SU-DHL-6 (cell line): Measurements from ENCODE around the gene PFKM.

Experiments
- H2AFZ ChIP-seq: fragments of 200-600 bp; sonication (generic); 2 replicates; pipeline ENCODE4 v1.6.1; 2014; ENCODE audit warnings: low read depth, mild to moderate bottlenecking, moderate library complexity, mixed read lengths, antibody characterized with exemption, low read length; ENCODE audit not compliant: severe bottlenecking
- H3F3A ChIP-seq: fragments of 200-600 bp; shearing (Covaris generic); 2 replicates; pipeline ENCODE4 v1.6.0; 2016; ENCODE audit warnings: antibody characterized with exemption, mild to moderate bottlenecking; ENCODE audit not compliant: insufficient read depth
- H3K27ac ChIP-seq: fragments of 200-600 bp; sonication (generic); 2 replicates; pipeline ENCODE4 v1.5.1; 2016; ENCODE audit warnings: low read depth, mild to moderate bottlenecking, low read length, moderate library complexity, mixed read lengths
- H3K27me3 ChIP-seq: fragments of 200-600 bp; sonication (generic), shearing (Covaris generic); 2 replicates; pipeline ENCODE4 v1.6.0; 2014; ENCODE audit warnings: mild to moderate bottlenecking, low read length
- H3K36me3 ChIP-seq: fragments of 200-600 bp; sonication (generic); 2 replicates; pipeline ENCODE4 v1.6.1; 2014; ENCODE audit warnings: mild to moderate bottlenecking, low read length, mixed read lengths
- H3K4me2 ChIP-seq: fragments of 300-600, 200-600 bp; shearing (Covaris generic), sonication (generic); 2 replicates; pipeline ENCODE4 v1.6.0; 2014; ENCODE audit warnings: low read length, low read depth, mild to moderate bottlenecking; ENCODE audit not compliant: poor library complexity, severe bottlenecking
- H3K4me3 ChIP-seq: fragments of 200-600 bp; sonication (generic); 2 replicates; pipeline ENCODE4 v1.5.1; 2014; ENCODE audit warnings: antibody characterized with exemption, low read length, mild to moderate bottlenecking, mixed read lengths; ENCODE audit not compliant: insufficient read depth, poor library complexity, severe bottlenecking
- H3K79me2 ChIP-seq: fragments of 200-600 bp; sonication (generic); 2 replicates; pipeline ENCODE4 v1.6.1; 2014; ENCODE audit warnings: mild to moderate bottlenecking, low read length, moderate library complexity; ENCODE audit not compliant: insufficient read depth
- H3K9ac ChIP-seq: fragments of 200-600 bp; sonication (generic); 2 replicates; pipeline ENCODE4 v1.7.0; 2014; ENCODE audit warnings: mild to moderate bottlenecking, low read length
- H3K9me2 ChIP-seq: fragments of 200-600 bp; sonication (generic); replicated peaks from 2 replicates; pipeline ENCODE4 v1.6.1; 2014; ENCODE audit warnings: low read length; ENCODE audit not compliant: insufficient read depth
- H3K9me3 ChIP-seq: fragments of 200-600 bp; sonication (generic); 2 replicates; pipeline ENCODE4 v1.6.1; 2014; ENCODE audit warnings: low read length, mixed read lengths; ENCODE audit not compliant: insufficient read depth
- H4K20me1 ChIP-seq: fragments of 200-600 bp; sonication (generic); 2 replicates; pipeline ENCODE4 v1.6.1; 2014; ENCODE audit warnings: low read depth, mild to moderate bottlenecking, antibody characterized with exemption, low read length, moderate library complexity, mixed read lengths
- EZH2phosphoT487 ChIP-seq: fragments of 200-600 bp; sonication (generic), shearing (Covaris generic); conservative IDR thresholded peaks from 2 replicates; pipeline ENCODE4 v1.6.1; 2018; ENCODE audit warnings: mild to moderate bottlenecking, antibody characterized with exemption, low read length, moderate library complexity, mixed read lengths
- TF ChIP-seq, protein P1 (sequence below): fragments of 200-600 bp; sonication (generic); IDR thresholded peaks from one replicate; pipeline ENCODE4 v1.5.1; 2017; ENCODE audit warnings: antibody characterized with exemption, mild to moderate bottlenecking, low read length, moderate library complexity; ENCODE audit not compliant: insufficient read depth, poor library complexity, severe bottlenecking

The PFKM gene

DNA sequence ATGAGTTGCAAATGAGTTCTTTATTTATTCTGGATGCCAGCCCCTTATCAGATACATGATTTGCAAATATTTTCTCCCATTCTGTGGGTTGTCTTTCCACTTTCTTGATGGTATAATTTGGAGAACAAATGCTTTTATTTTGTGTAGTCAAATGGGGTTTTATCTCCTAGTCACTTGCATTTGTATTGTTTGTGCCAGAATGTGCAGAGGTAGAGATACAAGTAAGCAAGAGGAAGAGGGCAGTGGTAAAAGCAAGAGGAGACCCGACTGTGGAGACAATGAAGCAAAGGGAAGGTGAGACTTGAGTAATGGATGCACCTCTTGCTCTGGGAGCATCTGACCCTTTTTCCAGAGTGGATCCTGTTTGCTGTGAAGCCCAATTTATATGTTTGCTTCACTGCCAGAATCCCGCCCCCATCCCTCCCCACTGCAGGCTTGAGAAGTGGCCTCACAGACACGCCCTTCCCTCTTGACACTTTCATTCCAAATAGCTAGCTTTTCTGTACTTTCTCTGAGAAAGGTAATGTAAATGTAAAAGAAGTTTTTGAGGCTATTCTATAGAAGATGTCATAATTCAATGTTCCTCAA, 786 bp upstream of the PFKM start:
- Histone ChIP-seq H3K27ac (no peak overlapping the region), H2AFZ (peak overlapping the region; percentile 91), H3F3A (peaks cover 5% of the 10 kb centered on the region), H4K20me1 (no peaks in the 10 kb centered on the region), H3K9me3 (no peaks in the 10 kb centered on the region), H3K4me3 (no peak overlapping the region), H3K36me3 (no peaks in the 10 kb centered on the region; the same call in 1 of the 2 replicates), H3K9ac (peak overlapping the region; percentile 71), H3K79me2 (peaks cover 21% of the 10 kb centered on the region), H3K27me3 (no peaks in the 10 kb centered on the region), H3K9me2 (no peaks in the 10 kb centered on the region), H3K4me2 (peak overlapping the region; percentile 92)
- TF ChIP-seq EZH2phosphoT487: no peak

DNA sequence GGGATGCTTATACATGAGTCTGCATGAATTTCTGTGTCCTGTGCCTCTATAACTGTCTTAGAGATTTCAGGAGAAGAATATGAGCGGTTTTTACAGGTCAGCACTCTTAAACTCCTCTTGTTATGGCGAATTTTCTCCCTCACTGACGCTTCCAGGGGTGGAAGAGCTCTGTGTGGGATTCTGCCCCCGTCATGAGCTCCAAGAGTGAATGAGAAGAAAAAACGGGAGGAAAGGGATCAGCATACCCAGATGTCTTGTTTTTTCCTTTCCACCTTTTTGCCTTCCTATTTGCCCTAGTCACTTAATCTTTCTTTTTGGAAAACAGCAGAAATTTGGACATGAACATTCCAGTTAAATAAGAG, 651 bp downstream of the PFKM start:
- H3K27ac ChIP-seq: 0 out of 2 replicates have a peak overlapping the region, but pooled peaks have one; percentile 2
- no peaks in the 10 kb centered on the region for H3K9me2 ChIP-seq
- TF ChIP-seq EZH2phosphoT487: no peak
- TF ChIP-seq, protein P1, sequence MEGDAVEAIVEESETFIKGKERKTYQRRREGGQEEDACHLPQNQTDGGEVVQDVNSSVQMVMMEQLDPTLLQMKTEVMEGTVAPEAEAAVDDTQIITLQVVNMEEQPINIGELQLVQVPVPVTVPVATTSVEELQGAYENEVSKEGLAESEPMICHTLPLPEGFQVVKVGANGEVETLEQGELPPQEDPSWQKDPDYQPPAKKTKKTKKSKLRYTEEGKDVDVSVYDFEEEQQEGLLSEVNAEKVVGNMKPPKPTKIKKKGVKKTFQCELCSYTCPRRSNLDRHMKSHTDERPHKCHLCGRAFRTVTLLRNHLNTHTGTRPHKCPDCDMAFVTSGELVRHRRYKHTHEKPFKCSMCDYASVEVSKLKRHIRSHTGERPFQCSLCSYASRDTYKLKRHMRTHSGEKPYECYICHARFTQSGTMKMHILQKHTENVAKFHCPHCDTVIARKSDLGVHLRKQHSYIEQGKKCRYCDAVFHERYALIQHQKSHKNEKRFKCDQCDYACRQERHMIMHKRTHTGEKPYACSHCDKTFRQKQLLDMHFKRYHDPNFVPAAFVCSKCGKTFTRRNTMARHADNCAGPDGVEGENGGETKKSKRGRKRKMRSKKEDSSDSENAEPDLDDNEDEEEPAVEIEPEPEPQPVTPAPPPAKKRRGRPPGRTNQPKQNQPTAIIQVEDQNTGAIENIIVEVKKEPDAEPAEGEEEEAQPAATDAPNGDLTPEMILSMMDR: no peak
- peaks cover 5% of the 10 kb centered on the region for H3F3A ChIP-seq
- peak overlapping the region; percentile 85 for H3K4me3 ChIP-seq
- H3K4me2 ChIP-seq: peak overlapping the region; percentile 92
- peak overlapping the region; percentile 71 for H3K9ac ChIP-seq
- H3K27me3 ChIP-seq: no peaks in the 10 kb centered on the region
- peaks cover 21% of the 10 kb centered on the region for H3K79me2 ChIP-seq
- H4K20me1 ChIP-seq: no peaks in the 10 kb centered on the region
- H3K36me3 ChIP-seq: no peaks in the 10 kb centered on the region; the same call in 1 of the 2 replicates
- no peaks in the 10 kb centered on the region for H3K9me3 ChIP-seq
- H2AFZ ChIP-seq: peak overlapping the region; percentile 91

DNA sequence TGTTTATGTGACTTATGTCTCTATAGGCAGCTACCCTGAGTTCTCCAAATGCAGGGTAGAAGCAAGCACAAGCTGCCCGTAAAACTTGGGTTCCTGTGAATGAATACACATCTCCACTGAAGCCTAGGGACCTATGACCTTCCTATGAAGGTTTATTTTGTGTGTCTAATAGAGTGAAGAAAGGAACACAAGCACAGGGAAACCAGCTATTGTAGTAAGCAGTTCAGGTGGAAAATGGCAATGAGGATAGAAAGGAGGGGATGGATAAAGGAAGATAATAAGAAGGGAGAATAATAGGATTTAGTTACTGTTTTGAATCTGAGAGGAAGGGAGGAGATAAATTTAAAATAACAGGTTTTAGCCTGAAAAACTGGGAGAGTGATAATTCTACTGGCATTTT, 2.4 kb downstream of the PFKM start:
- Histone ChIP-seq H3K9ac (no peak overlapping the region), H3K27me3 (no peaks in the 10 kb centered on the region), H2AFZ (no peak overlapping the region), H3K4me3 (no peak overlapping the region), H3K9me3 (no peaks in the 10 kb centered on the region), H3F3A (peaks cover 5% of the 10 kb centered on the region), H3K4me2 (no peak overlapping the region), H3K36me3 (no peaks in the 10 kb centered on the region; the same call in 1 of the 2 replicates), H3K79me2 (peaks cover 21% of the 10 kb centered on the region), H3K27ac (no peak overlapping the region), H3K9me2 (no peaks in the 10 kb centered on the region), H4K20me1 (no peaks in the 10 kb centered on the region)
- TF ChIP-seq, protein P1: no peak
- TF ChIP-seq EZH2phosphoT487: no peak

DNA sequence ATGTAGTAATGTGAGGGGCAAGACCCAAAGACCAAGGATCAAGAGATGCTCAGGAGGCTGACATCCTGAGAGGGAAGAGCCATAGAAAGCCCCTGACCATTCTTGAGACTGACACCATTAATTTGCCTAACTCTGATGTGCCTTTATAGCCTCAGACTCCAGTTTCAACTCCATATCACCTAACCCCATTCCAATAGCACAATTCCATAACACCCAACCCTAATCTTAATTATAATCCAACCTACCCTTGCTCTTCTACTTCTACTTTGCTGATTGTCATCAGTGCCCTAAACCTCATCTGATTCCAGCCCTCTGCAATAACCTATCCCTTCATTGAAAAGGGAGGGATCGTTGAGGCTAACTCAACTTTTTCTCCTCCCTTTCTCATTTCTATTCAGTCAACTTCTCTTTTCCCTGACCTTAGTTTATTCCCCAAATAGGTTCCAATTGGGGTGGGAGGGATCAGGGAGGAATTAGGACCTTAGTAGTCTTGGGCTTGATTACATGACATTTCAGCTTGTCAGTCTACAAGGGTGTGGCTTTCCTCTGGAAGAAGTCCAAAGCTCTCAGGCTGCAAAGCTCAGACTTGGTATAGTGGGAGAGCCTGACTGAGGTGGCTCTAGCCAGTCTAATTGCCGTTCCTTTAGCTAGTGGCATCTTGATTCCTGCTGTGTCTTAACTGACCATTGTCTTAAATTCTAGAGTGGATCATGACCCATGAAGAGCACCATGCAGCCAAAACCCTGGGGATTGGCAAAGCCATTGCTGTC, 3.1 kb downstream of the PFKM start:
- Histone ChIP-seq H3K79me2 (peaks cover 21% of the 10 kb centered on the region), H3K27ac (no peak overlapping the region)
- TF ChIP-seq EZH2phosphoT487: no peak
- TF ChIP-seq, protein P1: no peak

More for the DNA sequence above, 3.1 kb downstream of the PFKM start:
- Histone ChIP-seq H3K27me3 (no peaks in the 10 kb centered on the region), H3K4me3 (no peak overlapping the region), H4K20me1 (no peaks in the 10 kb centered on the region), H2AFZ (no peak overlapping the region), H3F3A (peaks cover 5% of the 10 kb centered on the region), H3K4me2 (no peak overlapping the region), H3K9me2 (no peaks in the 10 kb centered on the region), H3K9ac (no peak overlapping the region), H3K9me3 (no peaks in the 10 kb centered on the region), H3K36me3 (no peaks in the 10 kb centered on the region; the same call in 1 of the 2 replicates)
